Measurements from ENCODE around the gene KRTAP1-5.
"Not testable (repeated sequence)": the region's sequence is repeated elsewhere in the genome, so short reads cannot be mapped to it uniquely, and the experiment has no call there.

KRTAP1-5 gene

DNA sequence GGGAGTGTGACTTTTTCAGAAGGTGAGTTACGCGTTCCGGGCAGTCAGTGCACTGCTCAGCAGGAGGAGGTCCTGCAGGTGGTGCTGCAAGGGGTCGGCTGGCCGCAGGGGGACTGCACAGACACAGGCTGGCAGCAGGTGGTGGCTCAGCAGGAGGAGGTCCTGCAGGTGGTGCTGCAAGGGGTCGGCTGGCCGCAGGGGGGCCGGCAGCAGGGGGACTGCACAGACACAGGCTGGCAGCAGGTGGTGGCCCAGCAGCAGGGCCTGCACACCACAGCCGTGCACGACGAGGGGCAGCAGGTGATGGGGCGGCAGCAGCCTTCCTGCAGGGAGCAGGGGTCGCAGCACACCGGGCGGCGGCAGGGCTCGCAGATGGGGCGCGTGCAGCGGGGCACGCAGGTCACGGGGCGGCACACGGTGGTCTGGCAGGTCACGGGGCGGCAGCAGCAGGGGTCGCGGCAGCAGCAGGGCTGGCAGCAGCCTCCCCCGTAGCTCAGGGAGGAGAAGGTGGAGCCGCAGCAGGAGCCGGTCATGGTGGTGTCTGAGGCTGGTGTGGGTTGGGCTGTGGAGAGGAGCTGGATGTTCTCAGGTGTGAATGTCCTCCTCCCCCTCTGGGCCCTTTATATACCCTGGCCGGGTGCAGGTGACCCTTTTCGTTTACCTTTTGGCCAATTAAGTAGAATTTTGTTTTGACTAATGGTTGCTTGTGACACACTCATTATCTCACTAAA lies 19.9 kb upstream of the KRTAP1-5 start, which contains the start of gene KRTAP2-1:
Gene KRTAP2-1, minus strand, starts transcription at position 582 of the 731 bp plus-strand sequence. Its CDS starts 49 bp downstream, at position 533.
- not testable (repeated sequence) for DNase-seq

DNA sequence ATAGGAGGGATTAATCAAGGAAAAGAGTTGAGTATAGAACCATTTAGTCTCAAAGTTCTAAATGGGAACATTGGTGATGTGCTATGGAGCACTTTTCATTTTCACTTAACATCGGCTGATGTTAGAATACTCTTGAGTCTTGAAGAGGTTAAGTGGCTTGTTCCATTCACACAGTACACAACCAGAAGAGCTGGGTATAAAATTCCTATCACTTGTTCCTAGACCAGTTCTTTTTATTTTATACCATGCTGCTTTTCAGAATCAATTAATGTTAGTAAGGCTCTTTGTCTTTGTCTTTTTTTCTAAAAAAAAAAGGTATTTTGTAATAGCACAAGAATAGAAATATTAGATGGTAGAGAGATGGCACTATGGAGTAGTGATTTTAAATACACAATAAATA lies 15.9 kb upstream of the KRTAP1-5 start:
- DNase-seq = no peak

DNA sequence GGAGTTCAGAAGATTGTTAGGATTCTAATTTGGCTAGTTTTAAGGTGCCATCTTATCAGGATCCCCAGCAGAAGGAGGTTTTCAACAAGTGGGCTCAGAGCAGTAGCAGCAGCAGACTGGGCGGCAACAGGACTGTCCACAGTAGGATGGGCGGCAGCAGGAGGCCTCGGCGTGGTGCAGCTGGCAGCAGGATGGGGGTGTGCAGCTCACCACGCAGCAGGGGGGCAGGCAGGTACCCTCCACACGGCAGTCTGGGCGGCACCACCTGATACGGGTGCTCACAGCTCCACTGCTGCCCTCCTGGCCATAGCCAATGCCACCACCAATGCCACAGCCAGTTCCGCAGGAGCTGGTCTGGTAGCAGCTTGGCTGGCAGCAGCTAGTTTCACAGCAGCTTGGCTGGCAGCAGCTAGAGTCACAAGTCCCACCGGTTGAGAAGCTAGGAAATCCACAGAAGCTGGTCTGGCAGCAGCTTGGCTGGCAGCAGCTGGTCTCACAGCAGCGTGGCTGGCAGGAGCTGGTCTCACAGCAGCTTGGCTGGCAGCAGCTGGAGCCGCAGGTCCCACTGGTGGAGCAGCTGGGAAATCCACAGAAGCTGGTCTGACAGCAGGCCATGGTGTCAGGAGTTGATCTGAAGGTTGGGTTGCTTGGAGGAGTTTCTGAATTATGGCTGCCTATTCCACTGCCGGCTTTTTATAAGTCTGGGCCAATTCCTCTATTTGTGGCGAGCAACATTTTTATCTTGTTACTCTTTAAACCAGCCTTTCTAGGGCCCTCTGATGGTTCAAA lies 14.0 kb upstream of the KRTAP1-5 start, which contains the start of gene KRTAP1-1:
Gene KRTAP1-1, minus strand, starts transcription at position 668 of the 789 bp plus-strand sequence. Its CDS starts 53 bp downstream, at position 615.
- not testable (repeated sequence) for DNase-seq

DNA sequence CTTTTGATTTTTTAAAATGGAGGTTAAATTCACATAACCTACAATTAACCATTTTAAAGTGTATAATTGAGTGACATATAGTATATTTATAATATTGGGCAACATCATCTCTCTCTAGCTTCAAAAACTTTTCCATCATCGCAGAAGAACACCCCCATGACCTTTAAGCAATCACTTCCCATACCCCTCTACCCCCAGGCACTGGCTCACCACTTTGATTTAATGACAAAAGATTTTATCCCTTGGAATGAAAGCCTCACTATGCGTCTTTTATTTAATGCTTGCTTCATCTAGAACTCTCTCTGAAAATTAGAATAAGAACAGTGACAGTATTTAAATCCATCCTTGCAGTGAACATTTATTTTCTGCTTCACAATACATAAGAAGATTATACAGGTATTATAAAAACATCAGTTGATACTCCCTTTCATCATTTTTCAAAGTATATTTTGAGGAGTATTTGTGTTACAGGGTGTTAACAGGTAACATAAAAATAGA lies 10.9 kb upstream of the KRTAP1-5 start:
- DNase-seq = no peak

DNA sequence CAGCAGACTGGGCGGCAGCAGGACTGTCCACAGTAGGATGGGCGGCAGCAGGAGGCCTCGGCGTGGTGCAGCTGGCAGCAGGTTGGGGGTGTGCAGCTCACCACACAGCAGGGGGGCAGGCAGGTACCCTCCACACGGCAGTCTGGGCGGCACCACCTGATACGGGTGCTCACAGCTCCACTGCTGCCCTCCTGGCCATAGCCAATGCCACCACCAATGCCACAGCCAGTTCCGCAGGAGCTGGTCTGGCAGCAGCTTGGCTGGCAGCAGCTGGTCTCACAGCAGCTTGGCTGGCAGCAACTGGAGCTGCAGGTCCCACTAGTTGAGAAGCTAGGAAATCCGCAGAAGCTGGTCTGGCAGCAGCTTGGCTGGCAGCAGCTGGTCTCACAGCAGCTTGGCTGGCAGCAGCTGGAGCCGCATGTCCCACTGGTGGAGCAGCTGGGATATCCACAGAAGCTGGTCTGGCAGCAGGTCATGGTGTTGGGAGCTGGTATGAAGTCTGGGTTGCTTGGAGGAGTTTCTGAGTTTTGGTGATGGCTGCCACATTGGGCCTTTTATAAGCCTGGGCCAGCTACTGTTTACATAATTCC lies 7.4 kb upstream of the KRTAP1-5 start, which contains the start of gene KRTAP1-3:
Gene KRTAP1-3, minus strand, starts transcription at position 529 of the 590 bp plus-strand sequence. Its CDS starts 53 bp downstream, at position 476.
- not testable (repeated sequence) for DNase-seq

DNA sequence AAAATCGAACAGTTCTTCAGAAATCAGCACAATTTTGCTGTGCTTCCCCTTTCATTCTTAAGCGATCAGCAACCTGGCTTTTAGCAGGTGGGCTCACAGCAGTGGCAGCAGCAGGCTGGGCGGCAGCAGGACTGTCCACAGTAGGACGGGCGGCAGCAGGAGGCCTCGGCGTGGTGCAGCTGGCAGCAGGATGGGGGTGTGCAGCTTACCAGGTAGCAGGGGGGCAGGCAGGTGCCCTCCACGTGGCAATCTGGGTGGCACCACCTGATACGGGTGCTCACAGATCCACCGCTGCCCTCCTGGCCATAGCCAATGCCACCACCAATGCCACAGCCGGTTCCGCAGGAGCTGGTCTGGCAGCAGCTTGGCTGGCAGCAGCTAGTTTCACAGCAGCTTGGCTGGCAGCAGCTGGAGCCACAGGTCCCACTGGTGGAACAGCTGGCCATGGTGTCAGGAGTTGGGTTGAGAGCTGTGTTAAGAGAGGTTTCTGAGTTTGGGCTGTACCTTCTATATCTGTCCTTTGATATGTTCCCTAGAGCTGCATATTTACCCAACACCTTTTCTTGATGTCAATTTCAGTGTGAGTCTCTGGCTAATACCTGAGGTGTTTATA lies 2.7 kb upstream of the KRTAP1-5 start, which contains the start of gene KRTAP1-4:
Gene KRTAP1-4, minus strand, starts transcription at position 563 of the 613 bp plus-strand sequence. Its CDS starts 117 bp downstream, at position 446.
- no peak for DNase-seq

DNA sequence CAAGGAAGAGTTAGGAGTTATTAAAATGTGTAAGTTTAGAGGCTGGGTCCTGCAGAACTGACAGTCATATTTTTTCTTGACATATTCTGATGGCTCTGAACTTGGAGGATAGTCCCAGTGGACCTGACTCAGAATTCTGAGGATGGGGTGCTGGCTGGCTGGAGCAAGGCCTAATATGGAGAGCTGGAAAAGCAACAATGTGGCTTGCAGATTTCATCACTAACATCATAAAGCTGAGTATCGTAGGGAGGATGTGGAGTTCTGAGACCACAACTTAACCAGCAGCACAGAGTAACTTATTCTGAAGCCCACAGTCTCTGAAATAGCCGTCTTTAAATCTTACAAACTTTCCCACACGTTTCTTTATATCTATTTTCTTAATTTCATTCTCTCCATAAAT lies 2.3 kb downstream of the KRTAP1-5 start:
- DNase-seq = no peak

DNA sequence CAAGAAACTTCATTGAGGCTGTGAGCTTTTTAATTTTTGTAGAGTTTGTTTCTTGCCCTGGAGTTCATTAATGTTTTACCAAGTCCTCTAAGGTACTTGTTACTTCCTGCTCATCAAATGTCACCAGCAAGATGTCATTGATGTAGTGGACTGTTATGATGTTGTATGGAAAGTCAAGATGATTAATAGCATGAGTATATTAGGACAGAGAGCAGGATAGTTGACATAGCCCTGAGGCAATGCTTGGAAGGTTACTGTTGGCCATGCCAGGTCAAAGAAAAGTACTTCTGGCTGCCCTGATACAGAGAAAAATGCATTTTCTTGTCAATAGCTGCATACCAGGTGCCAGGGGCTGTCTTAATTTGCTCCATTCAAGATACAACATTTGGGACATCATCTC lies 6.7 kb downstream of the KRTAP1-5 start:
- DNase-seq = no peak

DNA sequence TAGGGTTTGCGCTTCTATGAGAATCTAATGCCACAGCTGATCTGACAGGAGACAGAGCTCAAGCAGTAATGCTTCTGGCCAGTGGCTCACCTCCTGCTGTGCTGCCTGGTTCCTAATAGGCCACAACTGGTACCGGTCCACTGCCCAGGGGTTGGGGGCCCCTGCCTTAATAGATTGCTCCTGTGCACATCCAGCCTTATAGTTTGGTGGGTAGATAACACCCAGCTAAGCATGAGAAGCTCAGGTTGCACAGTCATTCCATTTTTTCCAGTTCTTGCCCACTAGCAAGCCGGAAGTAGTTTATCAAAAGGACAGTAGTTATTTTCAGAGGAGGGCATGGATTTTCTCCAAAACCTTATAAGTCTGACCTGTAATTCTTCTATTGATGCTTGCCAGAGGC lies 7.6 kb downstream of the KRTAP1-5 start:
- DNase-seq = no peak

DNA sequence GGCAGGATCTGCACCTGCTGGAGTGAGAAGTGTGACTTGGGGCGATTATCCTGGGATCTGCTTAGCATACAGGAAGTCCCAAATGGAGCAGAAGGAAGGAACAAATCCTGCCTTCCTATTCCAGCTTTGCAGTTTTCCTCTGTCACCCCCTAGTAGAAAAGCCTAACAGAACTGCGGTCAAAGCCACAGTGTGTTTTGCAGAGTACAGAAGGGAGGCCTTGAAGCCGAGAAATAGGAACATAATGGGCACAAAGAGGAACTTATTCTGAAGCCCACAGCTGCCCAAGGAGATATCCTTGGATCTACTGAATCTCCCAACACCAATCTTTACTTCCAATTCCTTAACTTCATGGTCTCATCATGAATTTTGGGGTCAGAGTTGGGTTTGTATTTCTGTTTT lies 8.5 kb downstream of the KRTAP1-5 start:
- no peak for DNase-seq

DNA sequence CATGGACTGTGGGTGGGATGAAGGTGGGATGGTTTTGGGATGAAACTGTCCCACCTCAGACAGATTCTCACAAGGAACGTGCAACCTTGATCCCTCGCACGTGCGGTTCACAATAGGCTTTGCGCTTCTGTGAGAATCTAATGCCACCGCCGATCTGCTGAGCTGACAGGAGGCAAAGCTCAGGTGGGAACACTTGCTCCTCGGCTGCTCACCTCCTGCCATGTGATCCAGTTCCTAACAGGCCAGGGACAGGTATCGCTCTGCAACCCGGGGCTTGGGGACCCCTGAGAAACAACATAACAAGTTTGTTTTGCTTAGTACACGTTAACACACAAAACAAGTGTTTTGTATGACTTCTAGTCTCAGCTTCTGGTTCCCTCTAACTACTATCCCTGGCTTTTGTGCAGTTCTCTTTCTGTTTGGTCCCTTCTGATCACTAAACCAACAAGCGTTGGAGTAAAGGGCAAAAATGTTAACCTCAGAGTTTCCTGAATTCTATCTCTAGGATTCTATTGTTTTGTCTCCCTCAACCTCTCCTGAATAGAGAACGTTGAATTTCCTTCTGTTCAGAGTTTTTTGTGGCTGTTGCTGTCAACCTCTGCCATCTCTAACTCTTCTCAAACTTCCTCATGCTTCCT lies 10.3 kb downstream of the KRTAP1-5 start:
- no peak for DNase-seq

DNA sequence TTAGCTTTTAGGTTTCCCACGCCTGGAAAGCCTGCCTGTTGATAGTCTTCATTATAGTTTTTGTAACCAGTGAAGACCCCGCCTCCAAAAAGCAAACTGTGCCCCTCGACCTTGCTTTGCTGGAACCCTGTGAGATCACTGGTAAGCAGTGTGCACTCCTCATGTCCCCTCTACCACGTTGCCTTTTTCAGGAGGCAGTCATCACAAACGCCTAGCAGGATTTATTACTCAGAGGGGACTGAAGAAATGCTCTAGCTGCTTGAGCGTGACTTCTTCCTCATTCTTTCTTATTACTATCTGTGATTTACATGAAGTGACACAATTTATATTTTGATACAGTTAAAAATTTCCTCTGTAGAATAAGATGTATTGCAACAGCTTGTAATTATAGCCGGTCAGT lies 11.6 kb downstream of the KRTAP1-5 start:
- DNase-seq = no peak

DNA sequence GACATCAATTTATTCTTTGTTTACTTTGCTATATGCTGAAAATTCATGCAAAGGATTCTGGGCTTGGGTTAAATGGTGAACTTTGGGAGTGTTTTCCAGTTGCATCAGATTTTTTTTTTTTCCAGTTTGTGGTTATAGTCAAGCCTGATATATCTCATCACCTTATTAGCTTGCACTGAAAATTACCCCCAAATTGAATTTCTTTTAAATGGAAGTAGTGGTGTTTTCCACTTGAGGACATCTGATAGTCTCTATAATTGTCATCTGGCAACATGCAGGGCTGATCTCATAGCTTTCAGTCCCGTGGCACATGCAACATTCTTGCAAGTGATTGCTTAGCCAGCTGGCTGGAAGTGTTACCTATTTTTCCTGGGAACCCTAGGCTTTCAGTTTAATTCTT lies 13.4 kb downstream of the KRTAP1-5 start:
- no peak for DNase-seq

DNA sequence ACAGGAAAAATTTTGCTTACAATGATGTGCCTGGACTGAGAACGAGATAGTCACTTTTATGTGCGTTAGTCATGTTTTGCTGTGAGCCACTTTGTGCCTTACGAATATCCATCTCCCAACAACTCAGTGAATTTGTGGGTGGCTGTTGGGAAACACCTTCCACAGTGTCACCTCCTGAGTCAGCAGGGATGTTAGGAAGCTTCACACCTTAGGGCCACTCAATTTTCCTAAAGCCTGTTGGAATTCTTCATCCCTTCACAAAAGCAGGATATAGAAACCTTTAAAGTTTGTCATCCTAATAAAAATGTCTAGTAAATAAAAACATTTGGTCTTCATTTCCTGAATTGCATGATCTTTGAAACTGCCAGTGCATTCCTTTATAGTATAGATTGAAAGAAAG lies 13.8 kb downstream of the KRTAP1-5 start:
- no peak for DNase-seq

DNA sequence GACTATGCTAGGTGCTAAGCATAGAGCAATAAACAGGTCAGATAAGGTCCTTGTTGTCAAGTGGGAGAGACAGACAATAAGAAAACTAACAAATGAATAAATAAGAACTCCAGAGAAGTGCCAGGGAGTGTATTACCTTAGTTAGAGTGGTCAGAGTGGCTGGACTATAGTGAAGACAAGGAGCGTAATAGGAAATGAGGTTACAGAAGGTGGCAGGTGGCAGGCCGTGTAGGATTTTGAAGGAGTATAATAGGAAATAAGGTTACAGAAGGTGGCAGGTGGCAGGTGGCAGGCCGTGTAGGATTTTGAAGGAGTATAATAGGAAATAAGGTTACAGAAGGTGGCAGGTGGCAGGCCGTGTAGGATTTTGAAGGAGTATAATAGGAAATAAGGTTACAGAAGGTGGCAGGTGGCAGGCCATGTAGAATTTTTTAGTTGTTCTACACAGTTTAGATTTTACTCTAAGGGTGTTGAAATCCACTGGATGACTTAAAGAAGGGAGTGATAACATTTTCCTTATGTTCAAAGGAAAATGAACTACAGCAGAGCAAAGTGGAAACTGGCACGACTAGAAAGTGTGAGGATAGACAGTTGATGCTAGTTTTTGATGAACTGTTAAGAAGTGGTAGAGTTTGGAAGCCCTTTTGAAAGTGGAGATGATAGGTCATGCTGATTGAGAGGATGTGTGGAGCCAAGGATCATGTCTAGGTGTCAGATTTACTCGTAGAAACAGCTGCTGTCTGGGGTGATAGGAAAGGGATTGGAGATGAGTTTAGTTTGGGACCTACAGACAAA lies 14.5 kb downstream of the KRTAP1-5 start:
- no peak for DNase-seq

DNA sequence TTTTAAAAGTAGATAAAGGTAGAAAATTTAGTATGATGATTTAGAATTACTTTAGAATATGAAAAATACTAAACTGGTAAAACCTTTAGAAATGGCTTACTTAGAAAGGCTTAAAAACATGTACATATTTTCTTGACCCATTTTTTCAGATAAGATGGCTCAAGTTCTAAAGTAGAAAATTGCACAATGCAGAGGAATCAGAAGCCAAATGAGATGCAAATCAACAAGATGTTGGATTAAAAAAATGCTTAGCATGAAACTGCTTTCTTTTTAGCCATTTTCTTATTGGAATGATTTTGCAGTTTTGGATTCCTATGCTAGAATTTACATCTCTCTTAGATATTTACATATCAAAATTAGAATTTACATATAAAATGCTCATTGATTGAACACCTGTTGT lies 16.6 kb downstream of the KRTAP1-5 start:
- no peak for DNase-seq

DNA sequence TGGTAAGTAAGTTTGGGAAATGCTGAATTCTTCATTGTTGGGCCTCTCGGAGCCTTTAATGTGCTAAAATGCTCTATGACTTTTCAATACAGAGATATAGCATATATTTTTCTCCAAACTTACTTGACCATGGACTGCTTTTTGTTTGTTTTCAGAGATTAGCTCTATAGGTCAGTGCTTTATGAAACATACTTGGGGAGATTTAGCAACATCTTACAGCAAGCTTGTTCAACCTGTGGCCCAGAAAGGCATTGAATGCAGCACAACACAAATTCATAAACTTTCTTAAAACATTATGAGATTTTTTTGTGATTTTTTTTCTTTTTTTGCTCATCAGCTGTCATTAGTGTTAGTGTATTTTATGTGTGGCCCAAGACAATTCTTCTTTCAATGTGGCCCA lies 17.1 kb downstream of the KRTAP1-5 start:
- no peak for DNase-seq

DNA sequence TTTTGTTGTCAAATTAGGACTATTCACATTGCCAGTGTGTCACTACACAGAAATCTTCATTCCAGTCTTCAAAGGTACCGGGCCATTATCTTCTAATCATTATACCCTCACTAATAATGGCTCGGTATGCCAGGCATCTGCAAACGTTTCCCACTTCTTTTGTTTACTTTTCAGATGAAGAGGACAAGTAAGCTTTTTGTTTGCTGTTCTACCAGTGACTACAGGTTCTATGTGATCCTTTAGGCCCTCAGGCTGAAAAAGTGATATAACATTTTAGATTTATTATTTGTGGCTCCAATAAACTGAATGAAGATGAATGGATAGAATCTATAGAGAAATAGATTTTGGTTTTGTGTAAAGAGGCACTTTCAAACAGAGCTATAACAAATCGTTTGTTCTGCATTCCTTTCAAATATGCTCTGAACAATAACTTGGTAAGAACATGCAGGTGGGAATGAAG lies 17.7 kb downstream of the KRTAP1-5 start:
- no peak for DNase-seq

DNA sequence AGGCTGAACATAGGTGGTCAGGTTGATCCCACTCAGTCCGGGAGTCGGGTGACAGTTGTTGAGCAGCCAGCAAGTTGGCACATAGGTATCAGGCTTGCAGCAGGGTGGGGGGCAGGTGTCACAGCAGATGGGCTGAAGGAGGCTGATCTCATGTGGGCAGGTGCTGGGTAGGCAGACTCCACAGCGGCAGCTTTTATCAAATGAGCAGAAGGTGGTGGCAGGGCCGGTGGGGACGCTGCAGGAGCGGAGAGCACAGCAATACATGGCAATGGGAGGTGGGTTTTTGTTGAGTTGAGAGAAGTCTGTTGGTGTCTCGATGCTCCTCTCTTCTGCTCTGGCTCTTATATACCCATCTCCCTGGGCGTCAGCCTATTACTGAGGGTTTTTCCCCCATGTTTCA lies 18.2 kb downstream of the KRTAP1-5 start, which contains the start of gene KRTAP3-1:
Gene KRTAP3-1, minus strand, starts transcription at position 318 of the 400 bp plus-strand sequence. Its CDS starts 54 bp downstream, at position 264.
- no peak for DNase-seq

DNA sequence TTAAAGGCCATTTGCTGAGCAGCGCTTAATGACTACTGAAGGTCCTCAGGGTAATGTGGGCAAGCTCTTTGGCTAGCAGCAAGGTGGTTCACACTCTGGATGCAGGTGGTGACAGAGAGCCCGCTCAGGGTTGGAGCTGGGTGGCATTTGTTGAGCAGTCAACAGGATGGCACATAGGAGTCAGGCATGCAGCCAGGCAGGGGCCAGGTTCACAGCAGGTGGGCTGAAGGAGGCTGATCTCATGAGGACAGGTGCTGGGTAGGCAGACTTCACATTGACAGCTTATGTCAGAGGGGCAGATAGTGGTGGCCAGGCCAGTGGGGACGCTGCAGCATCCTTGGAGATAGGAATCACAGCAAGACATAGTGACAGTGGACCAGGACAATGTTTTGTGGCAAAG lies 22.6 kb downstream of the KRTAP1-5 start:
- no peak for DNase-seq

DNA sequence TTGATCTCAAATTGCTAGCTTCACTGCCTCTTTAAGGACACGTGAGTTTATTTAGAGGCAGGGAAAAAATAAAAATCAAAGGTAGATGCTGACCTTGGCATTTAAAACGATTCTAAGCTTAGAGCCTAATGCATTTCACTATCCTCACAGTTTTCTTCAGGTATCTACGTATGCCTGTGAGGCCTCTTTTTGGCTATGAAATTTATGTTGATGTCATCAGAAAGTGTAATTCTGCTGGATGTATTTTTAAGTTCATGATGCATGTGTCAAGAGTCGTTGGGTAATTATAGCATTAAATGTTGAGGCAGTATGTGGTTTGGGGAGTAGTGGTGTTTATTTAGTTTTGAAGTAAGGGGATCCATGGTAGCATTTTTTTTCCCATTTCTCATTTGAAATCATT lies 23.1 kb downstream of the KRTAP1-5 start:
- no peak for DNase-seq

All from activated CD4-positive, alpha-beta T cell treated with anti-CD3 and anti-CD28 coated beads, Interleukin-2, amount 50 U/mL, for 48 hours (primary cell).